ENCODE measurements around the gene MAGEH1.
A peak's percentile ranks its signal among the peaks of the same experiment; 100 is the strongest.
"Not testable (repeated sequence)": the region's sequence is repeated elsewhere in the genome, so short reads cannot be mapped to it uniquely, and the experiment has no call there.

Gene MAGEH1

GRCh38 chrX:55451990-55452832, at the start of gene MAGEH1:
TSS of gene MAGEH1 (plus strand) at chrX:55452127. CDS start at chrX:55452375, 248 bp downstream.
- peak; percentile 90 for DNase-seq

- not testable (repeated sequence) for DNase-seq
Observed at GRCh38 chrX:55427079-55427478, 24.8 kb upstream of the MAGEH1 start.

- not testable (repeated sequence) for DNase-seq
Observed at GRCh38 chrX:55443468-55443867, 8.5 kb upstream of the MAGEH1 start.

- peak; percentile 27 for DNase-seq
Observed at GRCh38 chrX:55450259-55450658, 1.7 kb upstream of the MAGEH1 start.

- no peak for DNase-seq
Observed at GRCh38 chrX:55451141-55451540, 786 bp upstream of the MAGEH1 start.

GRCh38 chrX:55451626-55451989, 319 bp upstream of the MAGEH1 start:
- no peak for DNase-seq

- no peak for DNase-seq
Observed at GRCh38 chrX:55452833-55453124, 852 bp downstream of the MAGEH1 start.

GRCh38 chrX:55455708-55456107, 3.8 kb downstream of the MAGEH1 start:
- DNase-seq: not testable (repeated sequence)

GRCh38 chrX:55459426-55459825, 7.5 kb downstream of the MAGEH1 start:
- DNase-seq: not testable (repeated sequence)

- not testable (repeated sequence) for DNase-seq
Observed at GRCh38 chrX:55459926-55460325, 8.0 kb downstream of the MAGEH1 start.

- not testable (repeated sequence) for DNase-seq
Observed at GRCh38 chrX:55464050-55464449, 12.1 kb downstream of the MAGEH1 start.

- DNase-seq: not testable (repeated sequence)
Observed at GRCh38 chrX:55465108-55465507, 13.2 kb downstream of the MAGEH1 start.

- DNase-seq: not testable (repeated sequence)
Observed at GRCh38 chrX:55465791-55466190, 13.9 kb downstream of the MAGEH1 start.

GRCh38 chrX:55479956-55480355, 28.0 kb downstream of the MAGEH1 start:
- DNase-seq: not testable (repeated sequence)

GRCh38 chrX:55480390-55481062, 28.6 kb downstream of the MAGEH1 start:
- no peak for DNase-seq

- DNase-seq: no peak
Observed at GRCh38 chrX:55484948-55485347, 33.0 kb downstream of the MAGEH1 start.

GRCh38 chrX:55486736-55487135, 34.8 kb downstream of the MAGEH1 start:
- no peak for DNase-seq

GRCh38 chrX:55487143-55487542, 35.2 kb downstream of the MAGEH1 start:
- no peak for DNase-seq

- no peak for DNase-seq
Observed at GRCh38 chrX:55488006-55488592, 36.2 kb downstream of the MAGEH1 start.

- DNase-seq: peak; percentile 82
Observed at GRCh38 chrX:55488593-55489313, 36.8 kb downstream of the MAGEH1 start.

- peak; percentile 53 for DNase-seq
Observed at GRCh38 chrX:55489314-55490009, 37.5 kb downstream of the MAGEH1 start, which contains the start of gene USP51. TSS of gene USP51 (minus strand) at chrX:55489848. CDS start at chrX:55488939, 909 bp downstream.

- peak; percentile 42 for DNase-seq
Observed at GRCh38 chrX:55490121-55490520, 38.2 kb downstream of the MAGEH1 start.
